ENCODE results near the gene NDUFV1.
A peak's percentile ranks its signal among the peaks of the same experiment; 100 is the strongest.
"Not testable (repeated sequence)": the region's sequence is repeated elsewhere in the genome, so short reads cannot be mapped to it uniquely, and the experiment has no call there.

NDUFV1 gene

DNA sequence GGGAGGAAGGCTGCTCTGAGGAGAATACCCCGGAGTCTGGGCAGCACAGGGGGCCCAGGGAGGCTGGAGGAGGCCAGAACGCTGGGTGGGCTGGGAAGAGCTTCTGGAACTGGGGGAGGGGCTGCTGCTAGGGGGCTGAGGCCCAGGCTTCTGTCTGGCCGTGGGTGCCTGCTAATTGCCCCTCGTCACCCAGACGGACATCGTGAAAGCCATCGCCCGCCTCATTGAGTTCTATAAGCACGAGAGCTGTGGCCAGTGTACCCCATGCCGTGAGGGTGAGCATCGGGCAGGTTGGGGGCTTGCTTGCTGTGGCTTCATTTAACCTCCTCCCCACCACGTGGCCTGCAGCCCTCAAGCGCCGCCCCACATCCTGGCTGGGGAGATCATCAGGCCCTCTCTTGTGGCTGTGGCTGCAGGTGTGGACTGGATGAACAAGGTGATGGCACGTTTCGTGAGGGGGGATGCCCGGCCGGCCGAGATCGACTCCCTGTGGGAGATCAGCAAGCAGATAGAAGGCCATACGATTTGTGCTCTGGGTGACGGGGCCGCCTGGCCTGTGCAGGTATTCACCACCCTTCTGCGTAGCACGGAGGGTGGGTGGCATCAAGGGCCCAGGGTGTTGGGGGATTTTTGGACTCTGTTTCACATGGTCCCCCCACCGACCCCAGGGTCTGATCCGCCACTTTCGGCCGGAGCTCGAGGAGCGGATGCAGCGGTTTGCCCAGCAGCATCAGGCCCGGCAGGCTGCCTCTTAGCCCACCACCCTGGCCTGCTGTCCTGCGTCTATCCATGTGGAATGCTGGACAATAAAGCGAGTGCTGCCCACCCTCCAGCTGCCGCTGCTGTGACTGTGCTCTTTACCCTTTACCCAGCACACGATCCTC lies 5.2 kb downstream of the NDUFV1 start:
- DNase-seq (ENCODE audit: low read depth), result no peak

DNA sequence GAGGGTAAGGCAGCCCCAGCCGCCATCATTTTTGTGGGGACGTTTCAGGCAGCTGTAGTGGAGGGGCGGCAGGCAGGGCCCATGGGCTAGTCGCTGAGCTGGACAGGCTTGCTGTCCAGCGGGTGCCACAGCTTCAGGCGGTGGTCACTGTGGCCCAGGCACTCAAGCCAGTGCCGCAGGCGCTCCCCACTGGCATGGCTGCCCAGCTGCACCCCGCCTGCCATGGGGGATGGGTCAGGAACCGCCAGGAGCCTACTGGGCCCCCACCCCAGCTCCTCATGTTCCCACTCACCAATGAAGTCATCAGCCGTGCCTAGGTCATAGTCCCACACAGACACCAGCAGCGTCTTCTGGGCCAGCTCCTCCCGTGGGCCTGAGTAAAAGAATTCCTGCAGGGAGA lies 6.0 kb downstream of the NDUFV1 start:
- no peak for DNase-seq (ENCODE audit: low read depth)

DNA sequence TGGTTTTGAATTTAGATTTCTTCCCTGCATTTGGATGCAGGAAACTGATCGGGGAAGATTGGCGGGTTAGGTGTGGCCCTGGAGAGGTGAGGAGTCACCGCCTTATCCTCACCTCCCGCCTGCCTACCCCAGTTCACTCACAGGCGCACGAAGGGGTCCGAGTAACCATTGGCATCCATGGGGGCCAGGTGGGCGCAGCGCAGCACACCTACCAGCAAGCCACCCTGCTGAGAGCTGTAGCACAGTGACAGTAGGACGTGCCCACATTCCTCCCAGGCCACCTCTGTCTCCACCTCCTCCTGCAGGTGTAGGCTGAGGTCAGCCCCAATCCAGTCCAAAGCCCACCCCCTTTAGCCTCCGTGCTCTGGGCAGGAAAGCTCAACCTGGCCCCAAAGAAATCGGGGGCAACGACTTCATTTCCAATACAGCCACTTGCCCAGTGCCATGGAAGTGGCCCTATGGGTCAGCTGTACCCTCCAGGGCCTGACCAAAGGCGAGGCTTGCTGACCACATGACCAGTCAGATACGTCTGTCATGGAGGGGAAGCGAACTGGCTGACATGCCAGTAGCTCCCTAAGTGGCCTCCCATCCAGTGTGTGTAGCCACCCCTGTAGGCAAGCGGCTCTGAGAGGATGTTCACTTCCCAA lies 6.7 kb downstream of the NDUFV1 start:
- no peak for DNase-seq (ENCODE audit: low read depth)

DNA sequence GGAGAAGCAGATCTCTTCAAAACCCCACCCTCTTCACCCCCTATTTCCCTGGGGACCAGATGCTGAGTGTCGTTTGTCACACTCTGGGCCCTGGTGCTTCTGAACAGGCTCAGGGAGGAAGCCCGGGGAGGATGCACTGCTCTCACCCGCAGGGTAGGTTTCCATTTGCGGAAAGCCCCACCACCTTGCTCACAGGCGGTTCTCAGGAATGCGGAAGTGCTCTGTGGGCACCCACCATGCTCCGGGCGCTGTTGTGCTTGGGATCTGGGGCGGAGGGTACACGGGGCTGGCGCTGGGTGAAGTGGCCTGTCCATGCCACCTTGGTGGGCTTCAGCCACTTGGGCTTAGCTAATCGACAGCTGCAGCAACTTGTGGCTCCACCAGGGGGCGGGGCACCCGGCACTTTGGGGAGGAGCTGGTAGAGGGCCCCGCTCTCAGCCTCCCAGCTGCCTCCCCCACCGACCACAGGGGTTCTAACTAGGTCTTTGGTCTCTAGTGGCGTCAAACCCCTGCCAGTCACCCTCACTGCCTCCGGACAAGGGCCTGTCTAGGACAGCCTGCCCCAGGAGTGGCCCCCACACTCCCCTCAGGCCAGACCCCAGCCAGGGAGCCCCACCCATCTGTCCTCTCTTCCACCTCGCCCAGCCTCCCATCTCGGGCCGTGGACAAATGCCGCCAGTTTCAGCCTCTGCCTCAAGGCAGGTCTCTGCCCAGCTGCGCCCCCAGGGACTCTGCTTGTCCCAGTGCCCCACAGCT lies 7.4 kb downstream of the NDUFV1 start:
- peak; percentile 74 for DNase-seq (ENCODE audit: low read depth)

DNA sequence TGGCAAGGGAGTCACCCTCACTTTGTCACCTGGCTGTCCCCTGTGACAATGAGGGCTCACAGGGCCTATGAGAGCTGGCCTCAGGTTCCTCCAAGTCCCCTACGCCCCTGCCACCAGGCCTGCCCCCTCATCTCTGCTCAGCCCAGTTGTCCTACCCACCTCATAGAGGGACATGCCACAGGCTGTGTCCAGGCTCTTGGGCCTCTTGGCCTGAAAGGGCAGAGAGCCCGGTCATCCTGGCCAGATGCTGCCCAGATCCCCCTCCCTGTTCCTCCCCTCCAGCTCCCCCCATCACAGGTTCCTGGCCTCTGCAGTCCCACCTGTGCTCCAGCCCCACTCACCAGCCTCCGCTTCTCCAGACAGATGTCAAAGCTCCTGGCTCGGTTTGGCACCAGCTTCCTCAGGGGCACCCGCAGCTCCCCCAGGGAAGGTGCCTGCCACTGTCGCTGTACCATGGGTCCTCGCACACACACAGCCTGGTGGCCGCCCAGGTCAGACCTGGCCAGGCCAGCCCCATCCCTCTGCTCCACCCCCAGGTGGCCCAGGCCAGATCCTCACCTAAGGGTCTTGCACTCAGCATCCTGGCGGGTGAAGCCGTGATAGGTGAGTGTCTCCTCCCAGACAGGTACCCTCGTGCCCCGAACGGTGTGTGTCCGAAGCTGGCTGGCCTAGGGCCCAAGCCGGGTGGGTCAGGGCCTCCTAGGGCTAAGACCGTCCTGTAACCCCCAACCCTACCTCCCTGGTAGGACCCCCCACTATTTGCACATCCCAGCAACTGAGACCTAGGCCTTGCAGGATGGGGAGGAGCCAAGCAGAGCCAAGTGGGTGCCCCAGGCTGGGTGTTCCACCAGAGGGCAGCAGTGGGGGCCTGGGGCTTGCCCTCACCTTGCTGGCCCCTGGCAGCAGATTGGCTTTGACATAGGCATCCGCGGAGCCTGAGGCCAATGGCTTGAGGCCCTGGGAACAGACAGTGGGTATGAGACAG lies 8.3 kb downstream of the NDUFV1 start:
- no peak for DNase-seq (ENCODE audit: low read depth)

DNA sequence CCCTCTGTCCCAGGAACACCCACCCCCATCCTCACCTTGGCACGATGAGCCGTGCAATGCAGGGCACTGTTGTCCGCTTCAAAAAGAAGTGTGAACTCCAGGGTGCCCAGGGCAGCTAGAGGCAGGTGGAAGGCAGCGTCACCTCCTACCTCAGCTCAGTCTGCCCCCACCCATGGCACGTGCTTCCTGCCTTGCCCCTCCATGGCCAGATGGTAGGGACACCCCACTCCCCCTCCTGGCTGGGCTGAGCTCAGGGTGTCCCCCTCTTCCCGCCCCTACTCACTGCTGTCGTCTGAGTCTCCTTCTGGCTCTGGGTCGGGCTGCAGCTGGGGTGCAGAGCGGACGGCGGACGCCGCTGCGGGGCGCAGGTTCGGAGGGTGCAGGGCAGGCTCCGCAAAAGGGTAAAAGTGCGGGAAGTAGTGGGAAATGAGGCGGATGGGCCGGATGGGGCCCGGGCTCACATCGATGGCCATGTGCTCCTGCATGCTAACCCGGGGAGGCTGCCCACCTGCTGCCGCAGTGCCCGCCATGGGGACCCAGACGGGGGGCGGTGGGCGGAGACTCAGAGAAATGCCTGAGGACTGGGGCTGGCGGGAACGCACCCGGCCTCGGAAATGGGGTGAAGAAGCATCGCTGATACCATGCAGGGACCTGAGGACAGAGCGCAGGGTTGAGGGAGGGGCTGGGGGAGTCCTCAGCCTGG lies 9.1 kb downstream of the NDUFV1 start:
- no peak for DNase-seq (ENCODE audit: low read depth)

DNA sequence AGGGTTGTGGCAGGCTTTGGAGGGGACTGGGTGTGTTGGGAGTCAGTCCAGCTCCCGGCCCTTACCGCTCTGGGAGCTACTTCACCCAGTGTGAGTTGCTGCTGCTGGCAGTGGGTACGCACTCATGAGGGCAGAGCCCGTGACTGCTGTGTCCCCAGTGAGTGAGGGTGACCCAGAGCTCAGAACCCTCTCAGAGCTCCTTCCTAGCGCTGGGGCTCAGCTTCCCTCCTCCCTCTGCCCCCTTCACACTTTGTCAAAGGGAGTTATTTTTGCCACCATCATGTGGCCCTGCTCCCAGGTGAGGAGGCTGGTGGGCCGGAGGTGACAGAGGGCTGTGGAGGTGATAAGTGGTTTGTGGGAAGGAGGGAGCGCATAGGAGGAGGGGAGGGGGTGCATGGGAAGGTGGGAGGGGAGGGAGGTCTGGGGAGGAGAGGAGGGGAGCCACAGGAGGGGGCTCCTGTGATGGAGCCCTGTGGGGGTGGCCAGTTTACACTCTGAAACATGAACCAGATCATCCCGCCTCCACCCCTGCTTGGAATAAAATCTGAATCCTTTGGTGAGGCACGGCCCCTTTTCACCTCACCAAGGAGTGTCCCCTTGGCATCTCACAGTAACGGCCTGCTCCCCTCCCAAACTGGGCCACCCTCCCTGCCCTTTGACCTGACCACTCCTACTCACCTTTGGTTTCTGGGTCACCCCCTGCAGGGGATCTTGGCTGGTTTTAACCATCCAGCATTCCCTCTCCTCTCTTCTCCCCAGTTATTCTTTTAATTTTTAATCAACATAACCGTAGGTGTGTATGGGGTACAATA lies 9.9 kb downstream of the NDUFV1 start:
- no peak for DNase-seq (ENCODE audit: low read depth)

DNA sequence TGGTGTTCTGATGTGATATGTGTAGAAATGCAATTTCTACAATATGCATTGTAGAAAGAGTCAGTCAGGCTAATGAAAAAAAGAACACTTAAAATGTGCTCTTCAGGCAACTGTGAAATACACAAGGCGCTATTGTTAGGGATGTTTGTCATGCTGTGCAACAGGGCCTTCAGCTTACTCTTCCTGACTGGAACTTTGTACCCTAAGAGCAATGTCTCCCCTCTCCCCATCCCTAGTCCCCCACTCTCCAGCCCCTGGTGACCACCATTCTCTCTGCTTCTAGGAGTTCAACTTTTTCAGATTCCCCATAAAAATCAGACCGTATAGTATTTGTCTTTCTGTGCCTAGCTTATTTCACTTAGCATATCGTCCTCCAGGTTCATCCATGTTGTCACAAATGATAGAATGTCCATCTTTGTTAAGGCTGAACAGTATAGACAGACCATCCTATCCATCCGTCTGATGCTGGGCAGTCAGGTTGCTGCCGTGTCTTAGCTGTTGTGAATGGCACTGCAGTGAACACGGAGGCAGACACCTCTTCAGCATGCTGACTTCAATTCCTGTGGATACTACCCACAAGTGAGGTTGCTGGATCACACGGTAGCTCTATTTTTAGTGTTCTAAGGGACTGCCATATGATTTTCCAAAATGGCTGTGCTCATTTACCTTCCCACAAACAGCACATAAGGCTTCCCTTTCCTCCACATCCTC lies 10.7 kb downstream of the NDUFV1 start:
- DNase-seq (ENCODE audit: low read depth), result no peak

DNA sequence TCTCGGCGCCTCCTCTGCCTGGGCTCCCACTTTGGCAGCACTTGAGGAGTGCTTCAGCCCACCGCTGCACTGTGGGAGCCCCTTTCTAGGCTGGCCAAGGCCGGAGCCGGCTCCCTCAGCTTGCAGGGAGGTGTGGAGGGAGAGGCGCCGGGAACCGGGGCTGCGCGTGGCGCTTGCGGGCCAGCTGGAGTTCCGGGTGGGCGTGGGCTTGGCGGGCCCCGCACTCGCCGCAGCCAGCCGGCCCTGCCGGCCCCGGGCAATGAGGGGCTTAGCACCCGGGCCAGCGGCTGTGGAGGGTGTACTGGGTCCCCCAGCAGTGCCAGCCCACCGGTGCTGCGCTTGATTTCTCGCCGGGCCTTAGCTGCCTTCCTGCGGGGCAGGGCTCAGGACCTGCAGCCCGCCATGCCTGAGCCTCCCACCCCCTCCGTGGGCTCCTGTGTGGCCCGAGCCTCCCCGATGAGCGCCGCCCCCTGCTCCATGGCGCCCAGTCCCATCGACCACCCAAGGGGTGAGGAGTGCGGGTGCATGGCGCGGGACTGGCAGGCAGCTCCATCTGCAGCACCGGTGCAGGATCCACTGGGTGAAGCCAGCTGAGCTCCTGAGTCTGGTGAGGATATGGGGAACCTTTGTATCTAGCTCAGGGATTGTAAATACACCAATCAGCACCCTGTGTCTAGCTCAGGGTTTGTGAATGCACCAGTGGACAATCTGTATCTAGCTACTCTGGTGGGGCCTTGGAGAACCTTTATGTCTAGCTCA lies 12.3 kb downstream of the NDUFV1 start:
- not testable (repeated sequence) for DNase-seq (ENCODE audit: low read depth)

DNA sequence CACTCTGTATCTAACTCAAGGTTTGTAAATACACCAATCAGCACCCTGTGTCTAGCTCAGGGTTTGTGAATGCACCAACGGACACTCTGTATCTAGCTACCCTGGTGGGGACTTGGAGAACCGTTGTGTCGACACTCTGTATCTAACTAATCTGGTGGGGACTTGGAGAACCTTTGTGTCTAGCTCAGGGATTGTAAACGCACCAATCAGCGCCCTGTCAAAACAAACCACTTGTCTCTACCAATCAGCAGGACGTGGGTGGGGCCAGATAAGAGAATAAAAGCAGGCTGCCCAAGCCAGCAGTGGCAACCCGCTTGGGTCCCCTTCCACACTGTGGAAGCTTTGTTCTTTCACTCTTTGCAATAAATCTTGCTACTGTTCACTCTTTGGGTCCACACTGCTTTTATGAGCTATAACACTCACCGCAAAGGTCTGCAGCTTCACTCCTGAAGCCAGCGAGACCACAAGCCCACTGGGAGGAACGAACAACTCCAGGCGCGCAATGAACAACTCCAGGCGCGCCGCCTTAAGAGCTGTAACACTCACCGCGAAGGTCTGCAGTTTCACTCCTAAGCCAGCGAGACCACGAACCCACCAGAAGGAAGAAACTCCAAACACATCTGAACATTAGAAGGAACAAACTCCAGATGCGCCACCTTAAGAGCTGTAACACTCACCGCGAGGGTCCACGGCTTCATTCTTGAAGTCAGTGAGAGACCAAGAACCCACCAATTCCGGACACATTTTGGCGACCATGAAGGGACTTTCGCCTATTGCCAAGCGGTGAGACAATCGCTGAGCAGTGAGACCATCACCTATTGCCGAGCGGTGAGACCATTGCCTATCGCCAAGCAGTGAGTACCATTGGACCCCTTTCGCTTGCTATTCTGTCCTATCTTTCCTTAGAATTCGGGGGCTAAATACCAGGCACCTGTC lies 13.2 kb downstream of the NDUFV1 start:
- not testable (repeated sequence) for DNase-seq (ENCODE audit: low read depth)

DNA sequence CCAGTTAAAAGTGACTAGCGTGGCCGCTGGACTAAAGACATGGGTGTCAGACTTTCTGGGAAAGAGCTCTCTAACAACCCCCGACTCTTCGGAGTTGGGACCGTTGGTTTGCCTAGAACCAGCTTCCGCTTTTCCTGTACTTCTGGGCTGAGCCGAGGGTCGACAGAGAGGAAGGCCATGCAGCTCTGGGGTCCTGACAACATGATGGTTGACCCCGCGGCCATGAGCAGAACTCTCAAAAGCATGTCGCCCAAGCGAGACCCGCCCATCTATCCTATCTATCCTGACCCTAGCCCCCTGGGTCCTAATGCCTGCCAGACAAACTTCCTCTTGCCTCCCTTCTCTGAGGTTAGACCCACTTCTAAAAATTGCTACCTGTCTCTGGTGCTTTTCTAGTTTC lies 13.9 kb downstream of the NDUFV1 start:
- DNase-seq (ENCODE audit: low read depth), result not testable (repeated sequence)

DNA sequence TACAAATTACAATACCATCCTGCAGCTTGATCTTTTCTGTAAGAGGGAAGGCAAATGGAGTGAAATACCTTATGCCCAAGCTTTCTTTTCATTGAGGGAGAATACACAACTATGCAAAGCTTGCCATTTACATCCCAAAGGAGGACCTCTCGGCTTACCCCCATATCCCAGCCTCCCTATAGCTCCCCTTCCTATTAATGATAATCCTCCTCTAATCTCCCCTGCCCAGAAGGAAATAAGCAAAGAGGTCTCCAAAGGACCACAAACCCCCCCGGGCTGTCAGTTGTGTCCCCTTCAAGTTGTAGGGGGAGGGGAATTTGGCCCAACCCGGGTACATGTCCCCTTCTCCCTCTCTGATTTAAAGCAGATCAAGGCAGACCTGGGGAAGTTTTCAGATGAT lies 15.2 kb downstream of the NDUFV1 start:
- not testable (repeated sequence) for DNase-seq (ENCODE audit: low read depth)

DNA sequence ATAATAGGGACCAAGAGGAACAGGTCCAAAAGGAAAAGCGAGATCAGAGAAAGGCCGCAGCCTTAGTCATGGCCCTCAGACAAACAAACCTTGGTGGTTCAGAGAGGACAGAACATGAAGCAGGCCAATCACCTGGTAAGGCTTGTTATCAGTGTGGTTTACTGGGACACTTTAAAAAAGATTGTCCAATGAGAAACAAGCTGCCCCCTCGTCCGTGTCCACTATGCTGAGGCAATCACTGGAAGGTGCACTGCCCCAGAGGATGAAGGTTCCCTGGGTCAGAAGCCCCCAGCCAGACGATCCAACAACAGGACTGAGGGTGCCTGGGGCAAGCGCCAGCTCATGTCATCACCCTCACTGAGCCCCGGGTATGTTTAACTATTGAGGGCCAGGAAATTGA lies 16.2 kb downstream of the NDUFV1 start:
- not testable (repeated sequence) for DNase-seq (ENCODE audit: low read depth)

DNA sequence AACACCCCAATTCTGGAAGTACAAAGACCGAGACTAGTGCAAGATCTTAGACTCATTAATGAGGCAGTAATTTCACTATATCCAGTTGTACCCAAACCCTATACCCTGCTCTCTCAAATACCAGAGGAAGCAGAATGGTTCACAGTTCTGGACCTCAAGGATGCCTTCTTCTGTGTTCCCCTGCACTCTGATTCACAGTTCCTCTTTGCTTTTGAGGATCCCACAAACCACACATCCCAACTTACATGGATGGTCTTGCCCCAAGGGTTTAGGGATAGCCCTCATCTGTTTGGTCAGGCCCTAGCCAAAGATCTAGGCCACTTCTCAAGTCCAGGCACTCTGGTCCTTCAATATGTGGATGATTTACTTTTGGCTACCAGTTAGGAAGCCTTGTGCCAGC lies 17.1 kb downstream of the NDUFV1 start:
- not testable (repeated sequence) for DNase-seq (ENCODE audit: low read depth)

DNA sequence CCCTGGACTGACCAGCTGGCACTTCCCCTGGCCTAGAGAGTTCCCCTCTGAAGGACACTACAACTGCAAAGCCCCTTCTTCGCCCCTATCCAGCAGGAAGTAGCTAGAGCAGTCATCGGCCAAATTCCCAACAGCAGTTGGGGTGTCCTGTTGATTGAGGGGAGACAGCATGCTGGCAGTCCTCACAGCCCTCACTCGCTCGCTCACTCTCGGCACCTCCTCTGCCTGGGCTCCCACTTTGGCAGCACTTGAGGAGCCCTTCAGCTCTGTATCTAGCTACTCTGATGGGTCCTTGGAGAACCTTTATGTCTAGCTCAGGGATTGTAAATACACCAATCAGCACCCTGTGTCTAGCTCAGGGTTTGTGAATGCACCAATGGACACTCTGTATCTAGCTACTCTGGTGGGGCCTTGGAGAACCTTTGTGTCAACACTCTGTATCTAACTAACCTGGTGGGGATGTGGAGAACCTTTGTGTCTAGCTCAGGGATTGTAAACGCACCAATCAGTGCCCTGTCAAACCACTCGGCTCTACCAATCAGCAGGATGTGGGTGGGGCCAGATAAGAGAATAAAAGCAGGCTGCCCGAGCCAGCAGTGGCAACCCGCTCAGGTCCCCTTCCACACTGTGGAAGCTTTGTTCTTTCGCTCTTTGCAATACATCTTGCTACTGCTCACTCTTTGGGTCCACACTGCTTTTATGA lies 19.5 kb downstream of the NDUFV1 start:
- DNase-seq (ENCODE audit: low read depth), result not testable (repeated sequence)

DNA sequence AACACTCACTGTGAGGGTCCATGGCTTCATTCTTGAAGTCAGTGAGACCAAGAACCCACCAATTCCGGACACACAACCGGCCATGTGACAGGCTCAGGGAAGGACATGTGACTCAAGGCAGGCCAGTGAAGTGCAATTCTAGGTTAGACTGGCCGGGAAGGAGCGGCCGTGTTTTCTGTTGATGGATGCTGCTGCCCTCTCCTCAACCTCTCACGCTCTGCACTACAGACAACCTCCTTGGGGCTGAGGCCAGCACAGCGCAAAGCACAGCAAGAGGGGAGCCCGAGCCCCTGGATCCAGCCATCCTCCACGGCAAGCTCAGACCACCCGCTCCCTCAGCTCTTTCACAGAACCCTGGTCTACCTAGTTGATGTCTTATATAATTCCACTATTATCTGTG lies 20.2 kb downstream of the NDUFV1 start:
- DNase-seq (ENCODE audit: low read depth), result no peak

DNA sequence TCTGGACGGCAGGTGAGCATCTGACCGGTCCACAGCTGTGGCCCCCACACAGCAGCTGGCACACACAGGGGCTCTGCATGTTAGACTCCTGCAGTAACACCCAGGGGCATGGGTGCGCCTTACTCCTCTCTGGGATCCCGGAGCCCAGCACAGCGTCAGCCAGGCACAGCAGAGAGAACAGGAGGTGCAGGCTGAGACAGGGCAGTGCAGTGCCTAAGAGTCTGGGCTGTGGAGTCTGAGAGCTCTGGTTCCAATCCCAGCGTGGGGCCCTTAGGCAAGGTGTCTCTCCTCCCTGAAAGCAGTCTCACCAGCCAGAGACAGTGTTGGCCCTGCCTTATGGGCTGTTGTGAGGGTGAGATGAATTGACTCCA lies 20.7 kb downstream of the NDUFV1 start:
- DNase-seq (ENCODE audit: low read depth), result no peak

Data from stimulated activated CD8-positive, alpha-beta memory T cell treated with anti-CD3 and anti-CD28 coated beads, Interleukin-12 subunit alpha, Interleukin-12 subunit beta, amount 100 ng/mL, for 4 hours (primary cell).